Right atrium auricular region (tissue), 2 donors: ENCODE data around the gene MEGF6. TPM values are rescaled to one million over a fixed set of nuclear protein-coding genes. Genes with fewer than 3 reads are reported as not detected.

Experiments used
- DNase-seq: peaks from one replicate; pipeline ENCODE4 v3.0.0-alpha.2; 2019; ENCODE audit warnings: low spot score
- H3K27ac ChIP-seq, 2 donors: fragments of 200-600 bp; sonication (generic); 1 replicate in 1 of 2; 2 replicates in 1 of 2; pipeline ENCODE4 v1.5.1; 2016 to 2019
- H3K27me3 ChIP-seq, 2 donors: fragments of 200-600 bp; sonication (generic); one replicate each; pipeline versions ENCODE4 v1.5.1 to v1.6.0; 2017 to 2019
- H3K36me3 ChIP-seq: fragments of 200-600 bp; sonication (generic); one replicate; pipeline ENCODE4 v1.5.1; 2016
- H3K4me1 ChIP-seq, 2 donors: fragments of 200-600 bp; sonication (generic); one replicate each; pipeline versions ENCODE4 v1.5.1 to v1.6.0; 2017 to 2019
- H3K4me3 ChIP-seq, 2 donors: fragments of 200-600 bp; sonication (generic); 1 replicate in 1 of 2; 2 replicates in 1 of 2; pipeline ENCODE4 v1.5.1; 2017 to 2019; ENCODE audit warnings: mild to moderate bottlenecking in 1 of 2, moderate library complexity in 1 of 2
- H3K9me3 ChIP-seq, 2 donors: fragments of 200-600 bp; sonication (generic); one replicate each; pipeline ENCODE4 v1.5.1; 2019
- CTCF ChIP-seq, 2 donors: fragments of 200-600 bp; sonication (generic); IDR thresholded peaks; one replicate each; pipeline ENCODE4 v1.5.1; 2019; ENCODE audit warnings: antibody characterized with exemption in 2 of 2
- total RNA-seq, 2 donors: library from RNA; depleted of rRNA; stranded (reverse); fragments of >200 nt; gene quantifications; one replicate each; pipeline ENCODE4 v1.1.0, GENCODE V29; 2016

Gene MEGF6
- total RNA-seq, 2 donors from 2014 or later: 14.9 to 32.6 TPM

GRCh38 chr1:3642919-3643675 lies 31.8 kb upstream of the MEGF6 start:
- TF ChIP-seq CTCF (IDR thresholded peaks at IDR 0.05): no peak
- H3K4me1 ChIP-seq: no peaks in the 10 kb centered on the region
- H3K27ac ChIP-seq: no peak overlapping the region
- H3K27me3 ChIP-seq: no peaks in the 10 kb centered on the region
- H3K36me3 ChIP-seq: peaks cover 31% of the 10 kb centered on the region
- H3K4me3 ChIP-seq: no peak overlapping the region
- DNase-seq: no peak
- no peaks in the 10 kb centered on the region for H3K9me3 ChIP-seq

GRCh38 chr1:3641816-3642215 lies 30.5 kb upstream of the MEGF6 start:
- no peak for TF ChIP-seq CTCF (IDR thresholded peaks at IDR 0.05)
- Histone ChIP-seq H3K4me1 (no peaks in the 10 kb centered on the region), H3K27me3 (no peaks in the 10 kb centered on the region), H3K9me3 (no peaks in the 10 kb centered on the region), H3K36me3 (peaks cover 39% of the 10 kb centered on the region), H3K4me3 (no peak overlapping the region), H3K27ac (no peak overlapping the region)
- DNase-seq: no peak

GRCh38 chr1:3641046-3641760 lies 29.9 kb upstream of the MEGF6 start:
- Histone ChIP-seq H3K36me3 (peaks cover 38% of the 10 kb centered on the region), H3K9me3 (no peaks in the 10 kb centered on the region), H3K4me1 (no peaks in the 10 kb centered on the region), H3K27ac (no peak overlapping the region), H3K27me3 (no peaks in the 10 kb centered on the region), H3K4me3 (no peak overlapping the region)
- no peak for TF ChIP-seq CTCF (IDR thresholded peaks at IDR 0.05)
- no peak for DNase-seq

DNA sequence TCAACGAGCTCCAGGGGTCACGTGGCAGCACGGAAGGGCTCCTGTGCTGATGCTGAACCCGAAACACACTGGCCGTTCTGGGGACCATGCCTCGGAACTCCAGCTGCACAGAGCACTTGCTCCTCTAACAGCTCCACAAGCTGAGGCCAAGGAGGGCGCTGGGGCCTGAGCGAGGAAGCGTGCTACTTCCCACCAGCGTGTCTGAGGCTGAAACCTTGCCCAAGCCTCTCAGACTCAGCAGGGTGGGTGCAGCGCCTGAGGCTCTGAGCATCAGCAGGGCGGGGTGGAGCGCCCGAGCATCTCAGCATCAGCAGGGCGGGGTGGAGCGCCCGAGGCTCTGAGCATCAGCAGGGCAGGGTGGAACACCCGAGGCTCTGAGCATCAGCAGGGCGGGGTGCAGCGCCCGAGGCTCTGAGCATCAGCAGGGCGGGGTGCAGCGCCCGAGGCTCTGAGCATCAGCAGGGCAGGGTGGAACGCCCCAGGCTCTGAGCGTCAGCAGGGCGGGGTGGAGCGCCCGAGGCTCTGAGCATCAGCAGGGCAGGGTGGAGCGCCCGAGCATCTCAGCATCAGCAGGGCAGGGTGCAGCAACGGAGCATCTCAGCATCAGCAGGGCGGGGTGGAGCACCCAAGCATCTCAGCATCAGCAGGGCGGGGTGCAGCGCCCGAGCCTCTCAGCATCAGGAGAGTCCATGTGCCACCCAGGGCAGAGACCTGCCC lies 29.0 kb upstream of the MEGF6 start:
- TF ChIP-seq CTCF (IDR thresholded peaks at IDR 0.05): no peak
- no peaks in the 10 kb centered on the region for H3K9me3 ChIP-seq
- no peak overlapping the region for H3K4me3 ChIP-seq
- no peaks in the 10 kb centered on the region for H3K4me1 ChIP-seq
- no peak overlapping the region for H3K27ac ChIP-seq
- no peaks in the 10 kb centered on the region for H3K27me3 ChIP-seq
- no peak for DNase-seq
- H3K36me3 ChIP-seq: peaks cover 39% of the 10 kb centered on the region

GRCh38 chr1:3639397-3639911 lies 28.1 kb upstream of the MEGF6 start:
- Histone ChIP-seq H3K36me3 (peaks cover 42% of the 10 kb centered on the region), H3K27me3 (no peaks in the 10 kb centered on the region), H3K27ac (no peak overlapping the region), H3K4me1 (no peaks in the 10 kb centered on the region), H3K9me3 (no peaks in the 10 kb centered on the region), H3K4me3 (no peak overlapping the region)
- TF ChIP-seq CTCF (IDR thresholded peaks at IDR 0.05): no peak
- no peak for DNase-seq
